Medulla oblongata (tissue), 1 donor: Measurements from ENCODE around the gene RMDN2.
"Not testable (repeated sequence)": the region's sequence is repeated elsewhere in the genome, so short reads cannot be mapped to it uniquely, and the experiment has no call there.

Source experiments
- DNase-seq: peaks from one replicate; pipeline ENCODE4 v3.0.0-alpha.2; 2015; ENCODE audit errors: extremely low spot score

Gene RMDN2

GRCh38 chr2:37992601-37993000 is 67.5 kb downstream of the RMDN2 start:
- no peak for DNase-seq

DNA sequence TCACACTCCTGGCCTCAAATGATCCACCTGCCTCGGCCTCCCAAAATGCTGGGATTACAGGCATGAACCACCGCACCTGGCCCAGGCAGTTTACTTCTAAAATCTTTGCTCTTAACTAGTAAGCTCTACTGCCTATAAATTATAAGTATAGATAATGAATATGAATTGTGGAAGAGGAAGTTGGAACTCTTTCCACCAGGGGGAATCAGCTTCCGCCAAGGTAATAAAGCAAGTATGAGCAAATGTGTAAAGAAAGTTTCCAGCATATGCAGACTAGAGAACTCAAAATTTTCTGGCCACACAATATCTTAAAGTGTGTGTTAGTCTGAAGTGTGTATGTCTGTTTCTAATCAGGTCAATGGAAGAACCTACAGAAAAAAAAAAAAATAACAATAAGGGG is 68.1 kb downstream of the RMDN2 start:
- DNase-seq, result no peak

- DNase-seq, result no peak
Measured at GRCh38 chr2:37997629-37998028, 72.5 kb downstream of the RMDN2 start.

- no peak for DNase-seq
Measured at GRCh38 chr2:38000485-38001222, 75.6 kb downstream of the RMDN2 start.

- not testable (repeated sequence) for DNase-seq
Measured at GRCh38 chr2:38010187-38010586, 85.1 kb downstream of the RMDN2 start.

DNA sequence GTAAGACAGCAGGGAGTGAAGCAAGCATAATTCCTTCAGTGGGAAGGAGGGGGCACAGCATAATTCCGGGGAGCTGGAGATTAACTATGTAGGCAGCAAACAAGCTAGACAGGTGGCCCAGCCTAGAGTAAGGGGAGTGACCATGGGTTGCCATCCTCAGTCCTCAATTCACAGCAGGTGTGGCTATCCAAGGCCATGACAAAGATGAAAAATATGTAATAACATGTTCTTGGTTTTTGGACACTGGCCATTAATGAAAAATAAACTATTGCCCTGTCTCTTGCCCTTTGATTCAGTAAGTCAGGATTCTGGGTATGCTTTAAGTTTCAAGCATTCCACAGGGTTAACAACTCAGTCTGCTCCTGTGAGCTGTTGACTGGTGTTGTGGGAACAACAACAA is 85.9 kb downstream of the RMDN2 start:
- DNase-seq, result no peak

DNA sequence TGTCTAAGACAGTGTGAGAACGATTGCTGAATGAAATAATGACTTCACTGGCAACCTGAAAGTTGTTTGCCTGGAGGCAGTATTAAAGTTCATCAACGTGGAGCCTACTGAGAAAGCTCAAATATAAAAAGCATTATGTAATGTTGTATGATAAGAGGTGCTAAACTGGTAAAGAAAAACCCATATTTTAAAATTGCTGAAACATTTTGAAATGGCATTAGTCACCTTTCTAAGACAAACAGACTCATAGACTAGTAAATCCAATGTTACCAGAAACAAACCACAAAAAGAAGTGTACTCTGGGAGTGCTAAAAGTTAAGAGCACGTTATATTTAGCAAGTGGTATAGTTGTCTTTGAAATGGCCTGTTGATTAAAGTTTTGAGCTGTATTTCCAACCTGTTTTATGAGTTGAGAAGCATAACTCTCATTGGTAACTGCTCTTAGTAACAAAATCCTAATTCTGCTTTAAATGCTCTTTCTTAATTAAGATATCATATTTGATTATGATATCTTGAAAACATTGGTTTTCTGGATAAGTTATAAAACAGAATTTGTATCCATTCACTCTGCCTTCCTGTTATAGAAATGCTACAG is 88.2 kb downstream of the RMDN2 start:
- DNase-seq, result no peak

GRCh38 chr2:38016219-38016618 is 91.1 kb downstream of the RMDN2 start:
- no peak for DNase-seq

DNA sequence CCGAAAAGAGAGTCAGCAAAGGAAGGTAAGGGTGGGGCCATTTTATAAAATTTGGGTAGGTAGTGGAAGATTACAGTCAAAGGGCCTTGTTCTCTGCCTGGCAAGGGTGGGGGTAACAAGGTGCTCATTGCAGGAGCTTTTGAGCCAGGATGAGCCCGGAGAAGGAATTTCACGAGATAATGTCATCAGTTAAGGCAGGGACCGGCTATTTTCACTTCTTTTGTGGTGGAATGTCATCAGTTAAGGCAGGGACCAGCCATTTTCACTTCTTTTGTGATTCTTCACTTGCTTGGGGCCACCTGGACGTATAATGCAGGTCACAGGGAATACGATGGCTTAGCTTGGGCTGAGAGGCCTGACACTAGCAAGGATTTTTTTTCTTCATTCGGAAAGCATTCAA is 92.7 kb downstream of the RMDN2 start:
- no peak for DNase-seq

GRCh38 chr2:38020359-38021069 is 95.4 kb downstream of the RMDN2 start:
- DNase-seq, result not testable (repeated sequence)

DNA sequence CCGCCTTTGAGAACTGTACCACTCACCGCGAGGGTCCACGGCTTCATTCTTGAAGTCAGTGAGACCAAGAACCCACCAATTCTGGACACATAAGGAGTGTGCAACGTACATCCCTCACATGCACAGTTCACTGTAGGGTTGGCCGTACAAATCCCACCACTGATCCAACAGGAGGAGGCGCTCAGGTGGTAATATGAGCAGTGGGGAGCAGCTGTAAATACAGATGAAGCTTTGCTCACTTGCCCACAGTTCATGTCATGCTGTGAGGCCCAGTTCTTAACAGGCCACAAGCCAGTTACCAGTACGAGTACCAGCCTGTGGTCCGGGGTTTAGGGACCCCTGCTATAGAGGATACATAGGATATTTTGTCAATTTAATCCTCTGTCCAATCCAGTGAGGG is 96.5 kb downstream of the RMDN2 start:
- DNase-seq, result no peak

GRCh38 chr2:38026846-38027245 is 101.8 kb downstream of the RMDN2 start:
- DNase-seq, result no peak

GRCh38 chr2:38028829-38029228 is 103.7 kb downstream of the RMDN2 start:
- DNase-seq, result no peak

- no peak for DNase-seq
Measured at GRCh38 chr2:38029512-38029911, 104.4 kb downstream of the RMDN2 start.

DNA sequence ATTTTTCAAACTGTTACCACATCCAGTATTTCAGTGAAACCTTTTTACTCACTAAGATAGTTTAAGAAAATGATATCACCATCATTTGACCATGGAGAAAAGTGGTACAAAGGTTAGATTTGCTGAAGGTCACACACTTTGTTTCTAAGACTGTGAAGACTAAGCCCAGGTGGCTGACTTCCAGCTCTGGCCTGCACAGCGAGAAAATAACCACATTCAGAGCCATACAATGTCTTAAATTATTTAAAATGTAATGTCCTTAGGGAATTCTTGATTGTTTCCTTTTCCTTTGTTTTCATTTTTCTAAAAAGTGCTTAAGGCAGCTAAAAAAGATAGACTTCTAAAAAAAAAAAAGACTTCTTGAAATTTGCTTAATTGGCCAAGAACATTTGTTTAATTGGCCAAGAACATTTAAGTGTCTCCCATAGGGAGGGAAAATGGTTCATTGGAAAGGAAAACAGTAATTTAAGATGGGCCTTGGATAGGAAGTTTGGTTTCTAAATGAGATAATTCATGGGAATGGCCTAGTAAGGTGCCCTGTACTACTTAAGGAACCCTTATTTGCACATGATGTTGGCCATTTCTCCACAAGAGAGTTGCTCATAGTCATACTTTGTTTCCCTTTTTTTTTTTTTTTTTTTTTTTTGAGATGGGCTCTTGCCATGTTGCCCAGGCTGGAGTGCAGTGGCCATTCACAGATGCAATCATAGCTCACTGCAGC is 105.7 kb downstream of the RMDN2 start:
- no peak for DNase-seq

- no peak for DNase-seq
Measured at GRCh38 chr2:38032946-38033345, 107.9 kb downstream of the RMDN2 start.

GRCh38 chr2:38033646-38034045 is 108.6 kb downstream of the RMDN2 start:
- DNase-seq, result no peak

DNA sequence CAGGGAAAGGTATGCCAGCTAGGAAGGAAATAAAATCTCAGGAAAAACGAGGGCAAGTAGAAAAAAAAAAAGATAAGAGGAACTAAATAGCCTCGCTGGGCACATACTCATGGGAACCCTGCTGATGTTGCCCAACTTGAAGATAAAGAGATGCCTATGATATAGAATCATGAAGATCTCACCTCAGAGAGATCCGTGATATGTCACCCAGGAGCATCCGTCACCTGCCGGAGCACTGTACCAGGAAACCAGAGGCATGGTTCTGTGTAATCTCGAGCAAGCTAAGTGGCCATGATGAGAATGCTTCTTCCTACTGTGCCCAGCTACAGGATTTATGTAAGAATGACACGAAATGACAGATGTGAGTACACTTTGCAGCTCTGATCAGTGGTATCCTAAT is 110.9 kb downstream of the RMDN2 start:
- DNase-seq, result no peak

DNA sequence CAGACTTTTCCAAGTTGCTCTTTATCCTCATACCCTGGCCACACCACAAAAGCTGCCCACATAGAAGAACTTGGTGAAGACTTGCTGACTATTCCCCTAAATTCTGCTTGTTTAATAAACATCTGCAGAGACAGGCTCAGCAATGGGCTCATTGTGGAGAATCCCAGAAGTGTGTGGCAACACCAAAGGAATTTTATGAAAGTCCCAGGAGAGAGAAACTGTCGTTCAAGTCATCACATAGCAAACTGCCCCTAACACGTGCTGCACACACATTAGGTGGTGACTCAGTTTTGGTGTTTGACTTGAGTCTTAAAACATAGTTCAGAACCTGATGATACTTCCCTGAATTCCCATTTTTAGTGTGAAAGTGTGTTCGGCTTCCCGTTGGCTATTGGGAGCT is 112.2 kb downstream of the RMDN2 start:
- no peak for DNase-seq

DNA sequence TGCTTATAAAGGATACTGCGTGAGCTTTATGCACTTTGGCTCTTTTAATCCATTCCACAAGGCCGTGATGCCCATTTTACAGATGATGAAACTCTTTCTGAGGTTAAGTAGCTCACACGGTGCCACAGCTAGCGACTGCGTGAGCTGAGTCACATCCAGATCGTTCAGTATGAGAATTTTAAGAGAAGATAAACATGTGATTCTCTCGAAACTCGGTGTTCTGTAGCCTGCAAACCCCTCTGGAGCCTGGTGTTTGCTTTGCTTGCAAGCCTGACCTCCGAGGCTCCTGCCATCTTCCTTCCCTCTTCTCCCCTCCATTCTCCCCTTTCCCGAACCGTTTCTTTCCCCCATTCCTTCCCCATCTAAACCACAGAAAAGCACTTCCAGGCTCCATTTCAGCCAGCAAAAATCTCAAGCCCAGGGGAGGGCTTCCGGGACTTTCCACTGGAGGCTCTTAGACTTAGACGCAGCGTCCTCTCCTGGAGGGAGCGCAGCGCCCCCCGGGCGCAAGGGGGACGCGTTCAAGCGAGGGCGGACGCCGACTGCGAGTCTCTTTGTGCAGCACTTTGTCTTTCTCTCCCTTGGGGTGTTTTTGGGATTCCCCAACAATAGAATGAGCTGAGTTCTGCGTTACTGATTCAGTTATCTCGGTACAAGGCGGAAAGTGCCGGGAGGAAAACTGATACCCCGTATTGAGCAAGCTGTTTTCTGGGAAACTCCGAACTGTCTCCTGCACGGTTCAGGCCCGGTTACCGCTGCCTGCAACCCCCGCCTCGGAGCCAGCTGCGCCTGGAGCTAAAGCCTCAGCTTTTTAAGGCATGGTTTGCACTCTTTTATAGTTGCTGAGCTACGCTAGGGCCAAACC is 112.9 kb downstream of the RMDN2 start:
- peak; percentile 35 for DNase-seq

- no peak for DNase-seq
Measured at GRCh38 chr2:38038682-38039081, 113.6 kb downstream of the RMDN2 start.
